Endodermal cell (in vitro differentiated cells): ENCODE results near the gene ILKAP. TPM values are rescaled to one million over a fixed set of nuclear protein-coding genes. Genes with fewer than 3 reads are reported as not detected.
"Not testable (repeated sequence)": the region's sequence is repeated elsewhere in the genome, so short reads cannot be mapped to it uniquely, and the experiment has no call there.

Source experiments
- DNase-seq: peaks from one replicate; pipeline ENCODE4 v3.0.0-alpha.2; 2017
- H3K27ac ChIP-seq: 2 replicates; pipeline ENCODE4 v1.5.1; 2013; ENCODE audit warnings: mild to moderate bottlenecking, low read depth, low read length, moderate library complexity
- H3K27me3 ChIP-seq: 2 replicates; pipeline ENCODE4 v1.6.1; 2013; ENCODE audit warnings: mild to moderate bottlenecking, low read length, moderate library complexity; ENCODE audit not compliant: insufficient read depth, control insufficient read depth, poor library complexity, severe bottlenecking
- H3K36me3 ChIP-seq: 2 replicates; pipeline ENCODE4 v1.7.0; 2013; ENCODE audit warnings: mild to moderate bottlenecking, low read length, moderate library complexity; ENCODE audit not compliant: control insufficient read depth, insufficient read depth
- H3K4me1 ChIP-seq: one replicate; pipeline ENCODE4 v1.7.0; 2013; ENCODE audit warnings: low read length; ENCODE audit not compliant: control insufficient read depth, insufficient read depth
- H3K4me3 ChIP-seq: 2 replicates; pipeline ENCODE4 v1.5.1; 2013; ENCODE audit warnings: mild to moderate bottlenecking, low read length, moderate library complexity
- H3K9ac ChIP-seq: 2 replicates; pipeline ENCODE4 v1.6.1; 2013; ENCODE audit warnings: mild to moderate bottlenecking, low read length, moderate library complexity; ENCODE audit not compliant: poor library complexity, severe bottlenecking; ENCODE audit errors: extremely low read depth
- H3K9me3 ChIP-seq: 2 replicates; pipeline ENCODE4 v1.6.1; 2013; ENCODE audit warnings: mild to moderate bottlenecking, low read length, moderate library complexity; ENCODE audit not compliant: control insufficient read depth
- H3K27ac Mint-ChIP-seq: 2 replicates; pipeline ENCODE4 v1.8.0; 2020; ENCODE audit warnings: mixed read lengths
- H3K27me3 Mint-ChIP-seq: 2 replicates; pipeline ENCODE4 v1.8.0; 2021; ENCODE audit warnings: mild to moderate bottlenecking, mixed read lengths; ENCODE audit not compliant: insufficient read depth
- H3K36me3 Mint-ChIP-seq: 2 replicates; pipeline ENCODE4 v1.8.0; 2020; ENCODE audit warnings: low read depth, mixed read lengths
- H3K4me1 Mint-ChIP-seq: 2 replicates; pipeline ENCODE4 v1.8.0; 2020; ENCODE audit warnings: mixed read lengths
- H3K4me3 Mint-ChIP-seq: 2 replicates; pipeline ENCODE4 v1.8.0; 2020; ENCODE audit warnings: mild to moderate bottlenecking, moderate library complexity, mixed read lengths
- H3K9me3 Mint-ChIP-seq: 2 replicates; pipeline ENCODE4 v1.8.0; 2020; ENCODE audit warnings: mild to moderate bottlenecking, mixed read lengths
- CTCF ChIP-seq: fragments of 200-600 bp; sonication (generic); conservative IDR thresholded peaks from 2 replicates; pipeline ENCODE4 v1.5.0; 2021; ENCODE audit warnings: antibody characterized with exemption, mild to moderate bottlenecking
- WGBS, 2 experiments: methylation state at CpG; one replicate each; pipeline versions ENCODE4 v1.1.5 to v1.1.7; 2013; ENCODE audit warnings: missing lambda C conversion rate in 2 of 2, mixed read lengths in 1 of 2; ENCODE audit not compliant: insufficient coverage in 1 of 2, insufficient read length in 1 of 2; 5-methylcytosine and 5-hydroxymethylcytosine counted together
- total RNA-seq, 2 donors: library from RNA; stranded (reverse); fragmentation: NEBNext Ultra II Directional in 1 of 2; extraction: Animal tissue kit (Norgen Biotek cat#: 25700) in 1 of 2; gene quantifications; 2 replicates in 1 of 2; 3 replicates in 1 of 2; pipeline ENCODE4 v1.2.1, GENCODE V29; 2021

Gene ILKAP
- total RNA-seq, 2 donors from 2014 or later: 40.9 to 46.4 TPM

DNA sequence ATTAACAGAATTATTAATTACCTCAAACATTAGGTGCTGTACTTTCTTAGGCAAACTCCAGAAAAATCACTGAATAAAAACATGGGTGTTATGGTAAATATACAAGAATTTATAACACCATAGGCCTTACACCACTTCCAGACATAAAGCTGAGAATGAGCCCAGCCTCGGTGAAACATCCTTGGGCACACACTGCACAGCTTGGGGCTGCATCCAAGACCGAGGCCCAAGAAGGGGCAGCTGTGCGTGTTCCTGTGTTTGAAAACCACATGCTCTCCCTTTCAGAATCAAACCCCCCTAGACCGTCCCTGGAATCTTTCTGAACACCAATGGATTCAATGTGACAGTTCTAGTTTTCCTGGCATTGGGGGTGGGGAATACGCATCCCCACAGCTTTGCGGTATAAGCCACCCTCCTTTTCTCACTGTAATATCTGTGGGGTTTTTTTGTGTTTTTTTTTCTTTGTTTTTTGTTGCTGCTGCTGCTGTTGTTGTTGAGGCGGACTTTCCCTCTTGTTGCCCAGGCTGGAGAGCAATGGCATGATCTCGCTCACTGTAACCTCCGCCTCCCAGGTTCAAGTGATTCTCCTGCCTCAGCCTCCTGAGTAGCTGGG, 31.8 kb downstream of the ILKAP start:
- Histone ChIP-seq H3K4me1 (no peaks in the 10 kb centered on the region), H3K9me3 (no peaks in the 10 kb centered on the region), H3K27ac (no peak overlapping the region), H3K36me3 (peaks cover 72% of the 10 kb centered on the region), H3K4me3 (no peak overlapping the region), H3K27me3 (no peaks in the 10 kb centered on the region), H3K9ac (no peak overlapping the region)
- Mint-ChIP-seq H3K36me3 (peaks cover 45% of the 10 kb centered on the region), H3K9me3 (no peaks in the 10 kb centered on the region), H3K4me1 (no peaks in the 10 kb centered on the region), H3K4me3 (no peak overlapping the region), H3K27me3 (no peaks in the 10 kb centered on the region), H3K27ac (no peak overlapping the region)
- no peak for DNase-seq
- TF ChIP-seq CTCF: no peak
- 97 to 100% methylated on average over 5 to 9 of the region's 9 CpGs for WGBS, 2 experiments

DNA sequence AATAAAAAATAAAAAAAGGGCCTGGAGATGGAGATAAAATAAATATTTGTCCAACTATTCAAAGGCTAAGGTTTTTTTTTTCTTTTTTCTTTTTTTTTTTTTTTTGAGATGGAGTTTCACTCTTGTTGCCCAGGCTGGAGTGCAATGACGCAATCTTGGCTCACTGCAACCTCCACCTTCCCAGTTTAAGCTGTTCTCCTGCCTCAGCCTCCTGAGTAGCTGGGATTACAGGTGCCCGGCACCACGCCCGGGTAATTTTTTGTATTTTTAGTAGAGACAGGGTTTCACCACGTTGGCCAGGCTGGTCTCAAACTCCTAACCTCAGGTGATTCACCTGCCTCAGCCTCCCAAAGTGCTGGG, 32.4 kb downstream of the ILKAP start:
- peaks cover 72% of the 10 kb centered on the region for H3K36me3 ChIP-seq
- H3K36me3 Mint-ChIP-seq: peaks cover 41% of the 10 kb centered on the region
- not testable (repeated sequence) for H3K4me1 Mint-ChIP-seq, H3K27me3 ChIP-seq, H3K27ac ChIP-seq, DNase-seq, H3K4me1 ChIP-seq, H3K27me3 Mint-ChIP-seq, H3K9ac ChIP-seq, H3K27ac Mint-ChIP-seq, H3K4me3 Mint-ChIP-seq, H3K9me3 Mint-ChIP-seq, H3K4me3 ChIP-seq, H3K9me3 ChIP-seq
- 93 to 96% methylated on average over 2 to 5 of the region's 5 CpGs for WGBS, 2 experiments

GRCh38 chr2:238170386-238171071, 33.0 kb downstream of the ILKAP start:
- Histone ChIP-seq H3K36me3 (peaks cover 68% of the 10 kb centered on the region), H3K9ac (no peak overlapping the region), H3K27me3 (peaks cover 3% of the 10 kb centered on the region), H3K9me3 (no peaks in the 10 kb centered on the region), H3K4me1 (no peaks in the 10 kb centered on the region), H3K4me3 (no peak overlapping the region), H3K27ac (no peak overlapping the region)
- no peaks in the 10 kb centered on the region for H3K4me1 Mint-ChIP-seq
- no peak for DNase-seq
- peaks cover 37% of the 10 kb centered on the region for H3K36me3 Mint-ChIP-seq
- WGBS, 2 experiments: 91 to 95% methylated on average over 16 to 20 of the region's 21 CpGs
- peaks cover 2% of the 10 kb centered on the region for H3K27me3 Mint-ChIP-seq
- no peak overlapping the region for H3K27ac Mint-ChIP-seq
- H3K4me3 Mint-ChIP-seq: no peak overlapping the region
- TF ChIP-seq CTCF: no peak
- no peaks in the 10 kb centered on the region for H3K9me3 Mint-ChIP-seq
